Smooth muscle cell (in vitro differentiated cells): ENCODE data around the gene EPS8. TPM values are rescaled to one million over a fixed set of nuclear protein-coding genes. Genes with fewer than 3 reads are reported as not detected.

ENCODE experiments used
- DNase-seq: peaks from one replicate; lab custom pipeline; 2025; ENCODE audit not compliant: unreplicated experiment; lab: John Stamatoyannopoulos, UW
- H2AFZ ChIP-seq: fragments of 200-600 bp; sonication (generic); 2 replicates; pipeline ENCODE4 v1.6.0; 2016; ENCODE audit warnings: antibody characterized with exemption, low read depth, mild to moderate bottlenecking
- H3F3A ChIP-seq: fragments of 200-600 bp; sonication (generic); 2 replicates; pipeline ENCODE4 v1.6.0; 2017; ENCODE audit warnings: antibody characterized with exemption, low read depth
- H3K27ac ChIP-seq: fragments of 200-600 bp; sonication (generic); 2 replicates; pipeline ENCODE4 v1.5.1; 2016; ENCODE audit warnings: low read depth, mild to moderate bottlenecking
- H3K27me3 ChIP-seq: fragments of 200-600 bp; sonication (generic); 2 replicates; pipeline ENCODE4 v1.6.1; 2016; ENCODE audit warnings: low read depth, mild to moderate bottlenecking
- H3K36me3 ChIP-seq: fragments of 200-600 bp; sonication (generic); 2 replicates; pipeline ENCODE4 v1.5.1; 2016; ENCODE audit warnings: low read depth
- H3K4me1 ChIP-seq: fragments of 200-600 bp; sonication (generic); 2 replicates; pipeline ENCODE4 v1.5.1; 2016; ENCODE audit warnings: low read depth
- H3K4me2 ChIP-seq: fragments of 200-600 bp; sonication (generic); 2 replicates; pipeline ENCODE4 v1.6.0; 2016; ENCODE audit warnings: mild to moderate bottlenecking
- H3K4me3 ChIP-seq: fragments of 200-600 bp; sonication (generic); 2 replicates; pipeline ENCODE4 v1.5.1; 2016; ENCODE audit warnings: mild to moderate bottlenecking
- H3K79me2 ChIP-seq: fragments of 200-600 bp; sonication (generic); 2 replicates; pipeline ENCODE4 v1.6.0; 2016; ENCODE audit warnings: low read depth, mild to moderate bottlenecking
- H3K9ac ChIP-seq: fragments of 200-600 bp; sonication (generic); 2 replicates; pipeline ENCODE4 v1.6.0; 2016; ENCODE audit warnings: low read depth
- H3K9me3 ChIP-seq: fragments of 200-600 bp; sonication (generic); replicated peaks from 2 replicates; pipeline ENCODE4 v1.5.1; 2016; ENCODE audit warnings: low read depth
- H4K20me1 ChIP-seq: fragments of 200-600 bp; sonication (generic); 2 replicates; pipeline ENCODE4 v1.6.0; 2016; ENCODE audit warnings: low read depth
- WGBS: methylation state at CpG from one replicate; pipeline ENCODE4 v1.1.7; 2016; ENCODE audit warnings: low lambda C conversion rate; 5-methylcytosine and 5-hydroxymethylcytosine counted together
- polyA plus RNA-seq: library from polyadenylated mRNA; unstranded; fragments of >200 nt; fragmentation: Nextera tagmentation; extraction: Ambion mirVana; gene quantifications from 2 replicates; pipeline ENCODE4 v1.2.1, GENCODE V29; 2016
- total RNA-seq: library from RNA; depleted of rRNA; stranded (reverse); fragments of >200 nt; gene quantifications from 2 replicates; pipeline ENCODE4 v1.2.3, GENCODE V29; 2014
- TF ChIP-seq, protein P1 (sequence below): fragments of 200-600 bp; sonication (generic); IDR thresholded peaks from 2 replicates; pipeline ENCODE4 v1.5.1; 2017; ENCODE audit warnings: borderline replicate concordance, mild to moderate bottlenecking, antibody characterized with exemption; ENCODE audit not compliant: insufficient read depth, poor library complexity, severe bottlenecking

Gene EPS8
- total and polyA plus RNA-seq, 2 experiments from 2014 or later = 27.5 to 68.3 TPM

DNA sequence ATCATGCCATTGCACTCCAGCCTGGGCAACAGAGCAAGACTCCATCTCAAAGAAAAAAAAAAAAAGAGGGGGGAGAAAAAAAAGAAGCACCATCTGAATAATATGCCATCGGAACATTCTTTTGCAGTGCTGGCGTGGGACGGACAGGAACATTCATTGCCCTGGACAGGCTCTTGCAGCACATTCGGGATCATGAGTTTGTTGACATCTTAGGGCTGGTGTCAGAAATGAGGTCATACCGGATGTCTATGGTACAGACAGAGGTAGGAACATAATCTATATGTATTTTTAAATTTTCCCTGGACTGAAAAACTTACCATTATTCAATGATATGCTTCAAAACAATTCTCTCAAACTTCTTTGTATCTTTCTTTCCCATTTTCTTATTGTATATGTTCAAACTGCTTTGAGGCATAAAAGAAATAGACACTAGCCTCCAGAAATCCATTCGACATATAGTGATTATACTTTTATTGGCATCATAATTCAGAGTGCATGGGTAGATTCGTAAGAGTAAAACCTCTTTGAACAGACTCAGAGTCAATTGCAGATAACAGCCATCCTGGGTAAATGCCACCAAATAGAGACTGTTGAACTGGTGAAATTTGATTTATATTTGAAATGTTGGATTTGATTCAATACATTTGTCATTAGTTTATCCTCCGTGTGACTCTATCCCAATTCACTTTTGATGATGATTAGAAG, 199.7 kb downstream of the EPS8 start:
- no peak overlapping the region for H3K27ac ChIP-seq
- TF ChIP-seq, protein P1, sequence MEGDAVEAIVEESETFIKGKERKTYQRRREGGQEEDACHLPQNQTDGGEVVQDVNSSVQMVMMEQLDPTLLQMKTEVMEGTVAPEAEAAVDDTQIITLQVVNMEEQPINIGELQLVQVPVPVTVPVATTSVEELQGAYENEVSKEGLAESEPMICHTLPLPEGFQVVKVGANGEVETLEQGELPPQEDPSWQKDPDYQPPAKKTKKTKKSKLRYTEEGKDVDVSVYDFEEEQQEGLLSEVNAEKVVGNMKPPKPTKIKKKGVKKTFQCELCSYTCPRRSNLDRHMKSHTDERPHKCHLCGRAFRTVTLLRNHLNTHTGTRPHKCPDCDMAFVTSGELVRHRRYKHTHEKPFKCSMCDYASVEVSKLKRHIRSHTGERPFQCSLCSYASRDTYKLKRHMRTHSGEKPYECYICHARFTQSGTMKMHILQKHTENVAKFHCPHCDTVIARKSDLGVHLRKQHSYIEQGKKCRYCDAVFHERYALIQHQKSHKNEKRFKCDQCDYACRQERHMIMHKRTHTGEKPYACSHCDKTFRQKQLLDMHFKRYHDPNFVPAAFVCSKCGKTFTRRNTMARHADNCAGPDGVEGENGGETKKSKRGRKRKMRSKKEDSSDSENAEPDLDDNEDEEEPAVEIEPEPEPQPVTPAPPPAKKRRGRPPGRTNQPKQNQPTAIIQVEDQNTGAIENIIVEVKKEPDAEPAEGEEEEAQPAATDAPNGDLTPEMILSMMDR = no peak
- no peaks in the 10 kb centered on the region for H3K79me2 ChIP-seq
- H3K4me3 ChIP-seq = no peak overlapping the region
- H3K9me3 ChIP-seq = no peaks in the 10 kb centered on the region
- peak overlapping the region; percentile 88 for H2AFZ ChIP-seq
- DNase-seq = no peak
- peaks cover 6% of the 10 kb centered on the region for H3K4me1 ChIP-seq
- H3K27me3 ChIP-seq = peaks cover 4% of the 10 kb centered on the region
- 71% methylated on average over 8 of the region's 8 CpGs for WGBS
- peak overlapping the region; percentile 81 for H3K4me2 ChIP-seq
- H3K9ac ChIP-seq = no peak overlapping the region
- no peaks in the 10 kb centered on the region for H3F3A ChIP-seq
- H3K36me3 ChIP-seq = no peaks in the 10 kb centered on the region
- H4K20me1 ChIP-seq = no peaks in the 10 kb centered on the region

DNA sequence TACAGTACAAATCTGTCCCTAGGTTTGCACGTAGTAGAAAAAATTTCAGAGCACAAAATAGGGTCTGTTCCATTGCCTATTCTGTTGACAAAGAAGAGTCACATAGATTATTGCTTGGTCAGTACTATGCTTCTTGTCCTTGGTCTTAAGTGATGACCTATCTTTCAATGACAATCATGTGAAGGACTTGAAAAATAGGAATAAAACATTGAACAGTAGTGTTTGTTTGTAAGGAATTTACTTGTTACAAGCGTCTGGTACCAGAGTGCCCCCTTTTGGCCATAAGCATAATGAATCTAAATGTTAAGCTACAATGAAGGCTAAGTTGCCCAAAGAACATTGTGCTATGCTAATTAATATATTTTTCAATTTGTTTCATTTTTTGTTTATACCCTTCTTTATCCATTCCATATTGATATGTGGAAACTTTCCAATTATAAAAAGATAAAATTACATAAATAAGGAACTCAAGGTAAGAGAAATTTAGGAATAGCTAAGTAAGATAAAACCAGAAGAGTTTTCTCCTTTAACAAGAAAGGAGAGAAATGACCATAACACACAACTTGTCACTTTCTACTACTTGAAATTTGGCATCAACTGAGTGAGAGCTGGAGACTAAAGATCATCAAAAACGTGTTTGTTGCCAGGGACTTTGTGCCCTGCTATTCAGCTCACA, 204.7 kb downstream of the EPS8 start:
- Histone ChIP-seq H3K27ac (no peak overlapping the region), H3K4me2 (no peak overlapping the region), H3K27me3 (peaks cover 4% of the 10 kb centered on the region), H3K9me3 (no peaks in the 10 kb centered on the region), H3K79me2 (no peaks in the 10 kb centered on the region), H3K9ac (no peak overlapping the region), H3K4me1 (peaks cover 6% of the 10 kb centered on the region), H4K20me1 (no peaks in the 10 kb centered on the region), H2AFZ (peak overlapping the region; percentile 3), H3F3A (no peaks in the 10 kb centered on the region), H3K36me3 (no peaks in the 10 kb centered on the region), H3K4me3 (no peak overlapping the region)
- DNase-seq = no peak
- TF ChIP-seq, protein P1 = peak; percentile 57
- 35% methylated on average over 3 of the region's 3 CpGs for WGBS

DNA sequence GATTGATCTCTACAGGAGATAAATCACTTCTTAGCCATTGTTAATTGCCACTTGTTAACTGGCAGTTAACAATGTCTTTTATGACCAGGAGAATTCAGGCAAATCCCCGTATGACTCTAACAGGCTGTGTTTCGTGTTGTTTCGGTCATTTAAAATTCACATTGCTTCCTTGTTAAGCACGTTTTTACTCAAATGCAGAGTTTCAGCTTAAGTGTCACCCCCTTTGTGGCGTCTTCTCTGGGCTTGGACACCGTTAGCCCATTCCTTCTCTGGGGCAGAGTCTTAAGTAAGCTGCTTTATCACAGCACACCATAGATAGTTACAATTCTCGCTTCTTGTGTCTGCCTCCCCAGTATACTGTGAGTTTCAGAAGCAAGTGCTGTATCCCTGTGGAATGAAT, 205.4 kb downstream of the EPS8 start:
- H3K9ac ChIP-seq = no peak overlapping the region
- H3K79me2 ChIP-seq = no peaks in the 10 kb centered on the region
- TF ChIP-seq, protein P1 = no peak
- H3F3A ChIP-seq = no peaks in the 10 kb centered on the region
- no peak overlapping the region for H3K27ac ChIP-seq
- H3K36me3 ChIP-seq = no peaks in the 10 kb centered on the region
- WGBS = 54% methylated on average over 7 of the region's 7 CpGs
- H3K4me3 ChIP-seq = no peak overlapping the region
- no peaks in the 10 kb centered on the region for H3K9me3 ChIP-seq
- DNase-seq = no peak
- H3K27me3 ChIP-seq = peaks cover 4% of the 10 kb centered on the region
- H3K4me2 ChIP-seq = no peak overlapping the region
- peaks cover 6% of the 10 kb centered on the region for H3K4me1 ChIP-seq
- no peaks in the 10 kb centered on the region for H4K20me1 ChIP-seq
- peak overlapping the region; percentile 3 for H2AFZ ChIP-seq
